CD4-positive, alpha-beta memory T cell (primary cell): ENCODE data around the gene FIGNL1. TPM values are rescaled to one million over a fixed set of nuclear protein-coding genes. Genes with fewer than 3 reads are reported as not detected.
A peak's percentile ranks its signal among the peaks of the same experiment; 100 is the strongest.
"Not testable (repeated sequence)": the region's sequence is repeated elsewhere in the genome, so short reads cannot be mapped to it uniquely, and the experiment has no call there.

Experiments
- CTCF ChIA-PET: fragments of 350-600 bp; sonication (Branson Sonifier 250); formaldehyde crosslinking; loops from one replicate; lab custom pipeline; 2021; ENCODE audit warnings: inconsistent platforms; ENCODE audit not compliant: partially characterized antibody; lab: Charles Lee
- POLR2A ChIA-PET: fragments of 350-600 bp; sonication (Branson Sonifier 250); formaldehyde crosslinking; loops from one replicate; lab custom pipeline; 2021; ENCODE audit not compliant: partially characterized antibody; lab: Charles Lee
- DNase-seq, 5 donors: peaks; one replicate each; pipeline versions ENCODE4 v3.0.0 to v3.0.0-alpha.2; 2020 to 2022; ENCODE audit warnings: mixed read lengths in 1 of 5
- H3K27ac ChIP-seq: one replicate; pipeline ENCODE4 v1.7.0; 2013; ENCODE audit warnings: low read depth, low read length
- H3K27me3 ChIP-seq: 2 replicates; pipeline ENCODE4 v1.7.0; 2013; ENCODE audit warnings: mild to moderate bottlenecking, low read length, moderate library complexity; ENCODE audit not compliant: insufficient read depth
- H3K36me3 ChIP-seq: 2 replicates; pipeline ENCODE4 v1.7.0; 2013; ENCODE audit warnings: mild to moderate bottlenecking, low read length, moderate library complexity; ENCODE audit not compliant: insufficient read depth
- H3K4me1 ChIP-seq: 2 replicates; pipeline ENCODE4 v1.7.0; 2013; ENCODE audit warnings: mild to moderate bottlenecking, low read length, moderate library complexity; ENCODE audit not compliant: insufficient read depth
- H3K4me3 ChIP-seq, 2 donors: one replicate each; pipeline ENCODE4 v1.7.0; 2013; ENCODE audit warnings: low read length in 2 of 2, mild to moderate bottlenecking in 1 of 2
- H3K9me3 ChIP-seq, 2 donors: one replicate each; pipeline ENCODE4 v1.7.0; 2013; ENCODE audit warnings: low read length in 2 of 2, control low read depth in 1 of 2; ENCODE audit not compliant: control insufficient read depth in 1 of 2
- H3K27ac Mint-ChIP-seq, 7 donors: one replicate each; pipeline ENCODE4 v1.8.0; 2020 to 2021; ENCODE audit warnings: mixed read lengths in 7 of 7, mild to moderate bottlenecking in 6 of 7, inconsistent platforms in 3 of 7, moderate library complexity in 3 of 7
- H3K27me3 Mint-ChIP-seq, 2 donors: one replicate each; pipeline ENCODE4 v1.8.0; 2020 to 2021; ENCODE audit warnings: mixed read lengths in 2 of 2
- H3K36me3 Mint-ChIP-seq, 2 donors: one replicate each; pipeline ENCODE4 v1.8.0; 2020 to 2021; ENCODE audit warnings: mixed read lengths in 2 of 2, inconsistent platforms in 1 of 2, mild to moderate bottlenecking in 1 of 2
- H3K4me1 Mint-ChIP-seq, 4 donors: one replicate each; pipeline ENCODE4 v1.8.0; 2020 to 2021; ENCODE audit warnings: mixed read lengths in 4 of 4, mild to moderate bottlenecking in 1 of 4
- H3K4me3 Mint-ChIP-seq, 8 donors: one replicate each; pipeline ENCODE4 v1.8.0; 2020 to 2021; ENCODE audit warnings: mixed read lengths in 8 of 8, mild to moderate bottlenecking in 7 of 8, moderate library complexity in 6 of 8, inconsistent platforms in 3 of 8
- H3K9me3 Mint-ChIP-seq, 8 donors: one replicate each; pipeline ENCODE4 v1.8.0; 2020 to 2021; ENCODE audit warnings: mixed read lengths in 8 of 8, mild to moderate bottlenecking in 5 of 8, inconsistent platforms in 3 of 8, moderate library complexity in 1 of 8
- intact Hi-C: fragments of 100-400 bp; cut with micrococcal nuclease; formaldehyde crosslinking; loops from one replicate; pipeline ENCODE4 v1.15.1; 2023
- polyA plus RNA-seq, 2 donors: library from polyadenylated mRNA; unstranded; fragments of 300-500 nt; fragmentation: Illumina TruSeq; gene quantifications; one replicate each; pipeline ENCODE4 v1.2.3, GENCODE V29; 2021
- total RNA-seq, 2 experiments: library from RNA; stranded (reverse); gene quantifications; one replicate each; pipeline ENCODE4 v1.2.3, GENCODE V29; 2021

FIGNL1 gene
- total and polyA plus RNA-seq, 4 experiments from 2014 or later = 4.8 to 17.1 (median 14.2) TPM

GRCh38 chr7:50462361-50462760 lies 12.2 kb upstream of the FIGNL1 start:
- ChIA-PET POLR2A (no interaction called here), CTCF (interaction anchor here (0.7 to 1.7 kb wide), 3 partner anchors 171 to 714 kb away, joined by 3 to 6 read pairs (median 3); no protein-coding TSS in a partner anchor)
- intact Hi-C loops = no loop called here
- Mint-ChIP-seq H3K4me1 (peaks cover 0 to 3% (median under 1%) of the 10 kb centered on the region in 4 donors), H3K4me3 (no peak overlapping the region), H3K9me3 (no peaks in the 10 kb centered on the region), H3K27me3 (peaks cover 1 to 2% of the 10 kb centered on the region in 2 donors), H3K27ac (no peak overlapping the region), H3K36me3 (no peaks in the 10 kb centered on the region)
- Histone ChIP-seq H3K9me3 (no peaks in the 10 kb centered on the region), H3K4me1 (no peaks in the 10 kb centered on the region), H3K4me3 (no peak overlapping the region), H3K27me3 (no peaks in the 10 kb centered on the region), H3K27ac (no peak overlapping the region), H3K36me3 (no peaks in the 10 kb centered on the region)
- DNase-seq = no peak

DNA sequence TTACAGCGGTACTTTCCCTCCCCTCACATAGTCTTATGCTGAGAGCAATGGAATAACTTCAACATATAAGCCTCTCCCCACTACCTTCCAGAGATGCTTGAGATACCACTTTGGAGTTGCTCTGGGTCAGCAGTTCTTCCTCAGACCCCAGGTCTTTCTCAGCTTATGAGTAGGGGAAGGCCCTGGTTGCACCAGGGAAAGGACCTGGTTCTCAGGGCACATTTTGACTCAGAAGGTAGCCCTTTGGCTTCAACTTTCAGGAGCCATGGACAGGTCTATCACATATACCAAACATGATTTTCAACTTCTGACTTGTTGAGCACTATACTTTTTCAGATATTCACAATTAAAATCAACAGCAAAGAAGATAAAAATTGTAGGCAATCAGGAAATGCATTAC lies 11.5 kb upstream of the FIGNL1 start:
- no peaks in the 10 kb centered on the region for H3K27me3 ChIP-seq
- H3K27me3 Mint-ChIP-seq = peaks cover 0 to 2% of the 10 kb centered on the region in 2 donors
- H3K4me1 Mint-ChIP-seq = no peaks in the 10 kb centered on the region
- ChIA-PET POLR2A (no interaction called here), CTCF (no interaction called here)
- H3K36me3 Mint-ChIP-seq = no peaks in the 10 kb centered on the region
- H3K9me3 Mint-ChIP-seq = no peaks in the 10 kb centered on the region
- H3K27ac Mint-ChIP-seq = no peak overlapping the region
- no peak overlapping the region for H3K4me3 Mint-ChIP-seq
- no peak overlapping the region for H3K4me3 ChIP-seq
- intact Hi-C loops = no loop called here
- no peak overlapping the region for H3K27ac ChIP-seq
- no peak for DNase-seq
- no peaks in the 10 kb centered on the region for H3K36me3 ChIP-seq
- no peaks in the 10 kb centered on the region for H3K4me1 ChIP-seq
- H3K9me3 ChIP-seq = no peaks in the 10 kb centered on the region

DNA sequence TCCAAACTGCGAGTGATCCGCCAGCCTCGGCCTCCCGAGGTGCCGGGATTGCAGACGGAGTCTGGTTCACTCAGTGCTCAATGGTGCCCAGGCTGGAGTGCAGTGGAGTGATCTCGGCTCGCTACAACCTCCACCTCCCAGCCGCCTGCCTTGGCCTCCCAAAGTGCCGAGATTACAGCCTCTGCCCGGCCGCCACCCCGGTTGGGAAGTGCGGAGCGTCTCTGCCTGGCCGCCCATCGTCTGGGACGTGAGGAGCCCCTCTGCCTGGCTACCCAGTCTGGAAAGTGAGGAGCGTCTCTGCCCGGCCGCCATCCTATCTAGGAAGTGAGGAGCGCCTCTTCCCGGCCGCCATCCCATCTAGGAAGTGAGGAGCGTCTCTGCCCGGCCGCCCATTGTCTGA lies 9.0 kb upstream of the FIGNL1 start:
- H3K27me3 ChIP-seq, H3K9me3 Mint-ChIP-seq, H3K4me1 Mint-ChIP-seq, intact Hi-C loops, H3K36me3 Mint-ChIP-seq, H3K9me3 ChIP-seq, H3K27ac ChIP-seq, H3K4me1 ChIP-seq, POLR2A ChIA-PET, DNase-seq, H3K4me3 ChIP-seq, H3K4me3 Mint-ChIP-seq, H3K27me3 Mint-ChIP-seq, H3K36me3 ChIP-seq, H3K27ac Mint-ChIP-seq, CTCF ChIA-PET: not testable (repeated sequence)

GRCh38 chr7:50458651-50459050 lies 8.5 kb upstream of the FIGNL1 start:
- POLR2A ChIA-PET, CTCF ChIA-PET, H3K4me1 Mint-ChIP-seq: not testable (repeated sequence)

GRCh38 chr7:50456371-50457123 lies 6.4 kb upstream of the FIGNL1 start:
- Histone ChIP-seq H3K4me3 (no peak overlapping the region), H3K4me1 (no peaks in the 10 kb centered on the region), H3K9me3 (no peaks in the 10 kb centered on the region), H3K27me3 (no peaks in the 10 kb centered on the region), H3K27ac (no peak overlapping the region), H3K36me3 (no peaks in the 10 kb centered on the region)
- intact Hi-C loops = no loop called here
- DNase-seq = no peak
- CTCF ChIA-PET = interaction anchor here (0.6 to 1.3 kb wide), 2 partner anchors 700 to 704 kb away, joined by 3 read pairs; no protein-coding TSS in a partner anchor
- peaks cover 0 to 2% of the 10 kb centered on the region in 2 donors for H3K27me3 Mint-ChIP-seq
- peak overlapping the region in 1 of 7 donors; percentile 57 for H3K27ac Mint-ChIP-seq
- POLR2A ChIA-PET = no interaction called here
- H3K9me3 Mint-ChIP-seq = no peaks in the 10 kb centered on the region
- no peak overlapping the region for H3K4me3 Mint-ChIP-seq
- no peaks in the 10 kb centered on the region for H3K4me1 Mint-ChIP-seq
- peaks cover 0 to 4% of the 10 kb centered on the region in 2 donors for H3K36me3 Mint-ChIP-seq

More at GRCh38 chr7:50458651-50459050, 8.5 kb upstream of the FIGNL1 start:
- H3K36me3 Mint-ChIP-seq, DNase-seq, H3K9me3 ChIP-seq, H3K27me3 ChIP-seq, H3K4me3 ChIP-seq, intact Hi-C loops, H3K4me3 Mint-ChIP-seq, H3K4me1 ChIP-seq, H3K9me3 Mint-ChIP-seq, H3K36me3 ChIP-seq, H3K27ac ChIP-seq, H3K27ac Mint-ChIP-seq, H3K27me3 Mint-ChIP-seq: not testable (repeated sequence)

DNA sequence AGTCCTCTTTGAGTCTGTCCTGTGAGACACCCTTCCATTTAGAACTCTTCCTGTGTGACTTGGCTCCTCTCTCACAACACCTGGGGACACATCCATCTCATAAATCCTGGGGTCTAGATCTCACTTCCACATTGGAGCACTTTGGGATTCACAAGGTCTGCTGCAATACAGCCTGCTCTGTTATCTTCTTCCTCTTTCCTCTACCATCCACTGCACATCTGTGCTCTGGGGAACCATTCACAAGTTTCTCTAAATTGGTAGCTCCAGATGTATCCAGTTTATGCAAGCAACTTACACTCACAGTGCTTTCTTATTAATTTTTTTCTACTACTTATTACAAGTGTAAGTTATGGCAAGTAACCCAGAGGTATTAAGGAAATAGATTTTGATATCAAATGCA lies 5.5 kb upstream of the FIGNL1 start:
- Histone ChIP-seq H3K4me1 (peaks cover 8% of the 10 kb centered on the region), H3K27me3 (no peaks in the 10 kb centered on the region), H3K27ac (no peak overlapping the region), H3K36me3 (no peaks in the 10 kb centered on the region), H3K4me3 (no peak overlapping the region), H3K9me3 (no peaks in the 10 kb centered on the region)
- intact Hi-C loops = no loop called here
- Mint-ChIP-seq H3K27ac (peak overlapping the region in 2 of 7 donors; percentile 5 to 62), H3K4me1 (peaks cover 5 to 8% (median 7%) of the 10 kb centered on the region in 4 donors), H3K9me3 (no peaks in the 10 kb centered on the region), H3K4me3 (no peak overlapping the region), H3K36me3 (peaks cover 0 to 4% of the 10 kb centered on the region in 2 donors), H3K27me3 (peaks cover 0 to 2% of the 10 kb centered on the region in 2 donors)
- ChIA-PET CTCF (interaction anchor here (1.3 to 3.4 kb wide), 2 partner anchors 12 to 705 kb away, joined by 3 to 18 read pairs; no protein-coding TSS in a partner anchor), POLR2A (no interaction called here)
- DNase-seq = no peak

DNA sequence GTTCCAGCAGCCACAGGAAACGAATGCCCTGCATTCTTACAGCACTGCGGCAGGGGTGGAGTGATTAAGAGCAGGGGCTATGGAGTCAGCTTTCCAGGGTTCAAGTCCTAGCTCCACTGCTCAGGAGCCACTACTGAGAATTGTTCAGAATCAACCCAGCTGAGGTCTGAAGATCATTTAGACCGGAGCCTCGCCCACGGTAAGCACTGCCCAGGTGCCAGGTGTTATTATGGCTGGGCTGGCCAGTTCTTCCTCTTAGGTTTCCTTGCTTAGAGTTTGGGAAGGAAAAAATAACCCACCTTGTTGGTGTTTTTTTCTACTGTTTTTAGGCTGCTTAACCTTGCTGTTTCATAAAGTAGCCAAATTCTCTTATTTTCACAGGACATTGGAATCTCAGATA lies 4.8 kb upstream of the FIGNL1 start:
- no peaks in the 10 kb centered on the region for H3K9me3 ChIP-seq
- H3K4me3 Mint-ChIP-seq = no peak overlapping the region
- CTCF ChIA-PET = interaction anchor here (1.0 to 3.4 kb wide), 3 partner anchors 13 to 706 kb away, joined by 3 to 18 read pairs (median 3); no protein-coding TSS in a partner anchor
- H3K27ac Mint-ChIP-seq = no peak overlapping the region
- H3K4me3 ChIP-seq = no peak overlapping the region
- POLR2A ChIA-PET = no interaction called here
- H3K4me1 Mint-ChIP-seq = peaks cover 7 to 14% (median 10%) of the 10 kb centered on the region in 4 donors
- H3K27ac ChIP-seq = no peak overlapping the region
- peaks cover 8% of the 10 kb centered on the region for H3K4me1 ChIP-seq
- H3K9me3 Mint-ChIP-seq = no peaks in the 10 kb centered on the region
- no peaks in the 10 kb centered on the region for H3K27me3 ChIP-seq
- DNase-seq = no peak
- intact Hi-C loops = loop anchor here (5.0 kb wide), 1 partner anchor 707 kb away; no protein-coding TSS in a partner anchor
- peaks cover 1 to 4% of the 10 kb centered on the region in 2 donors for H3K36me3 Mint-ChIP-seq
- peaks cover 0 to 2% of the 10 kb centered on the region in 2 donors for H3K27me3 Mint-ChIP-seq
- no peaks in the 10 kb centered on the region for H3K36me3 ChIP-seq
